ENCODE data around the gene TMOD2.

Gene TMOD2

DNA sequence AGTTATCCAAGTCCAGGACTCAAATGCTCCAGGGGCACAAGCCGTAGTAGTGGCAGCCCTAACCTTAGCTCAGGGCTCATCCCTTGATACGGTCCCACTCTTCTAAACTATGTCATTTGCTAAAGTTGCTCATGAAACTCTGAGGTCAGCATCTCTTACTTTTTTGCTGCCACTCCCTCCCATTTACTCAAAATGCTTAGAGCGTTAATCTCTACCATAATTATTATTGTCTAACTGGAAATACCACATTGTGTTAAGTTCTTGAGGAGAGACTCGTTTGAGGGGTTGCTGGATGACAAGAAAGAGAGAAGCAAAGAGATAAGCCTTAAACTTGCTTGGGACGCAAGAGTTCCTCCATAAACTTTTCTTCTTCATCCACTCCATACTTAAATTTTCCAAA lies 51.2 kb downstream of the TMOD2 start:
- TF ChIP-seq TEAD4 (IDR thresholded peaks at IDR 0.05) (no peak), YY1 (IDR thresholded peaks at IDR 0.05; ENCODE audit: low read depth) (no peak), EGR1 (IDR thresholded peaks at IDR 0.05) (no peak)
- TF ChIP-seq, protein P1, sequence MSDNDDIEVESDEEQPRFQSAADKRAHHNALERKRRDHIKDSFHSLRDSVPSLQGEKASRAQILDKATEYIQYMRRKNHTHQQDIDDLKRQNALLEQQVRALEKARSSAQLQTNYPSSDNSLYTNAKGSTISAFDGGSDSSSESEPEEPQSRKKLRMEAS (IDR thresholded peaks at IDR 0.05): no peak

DNA sequence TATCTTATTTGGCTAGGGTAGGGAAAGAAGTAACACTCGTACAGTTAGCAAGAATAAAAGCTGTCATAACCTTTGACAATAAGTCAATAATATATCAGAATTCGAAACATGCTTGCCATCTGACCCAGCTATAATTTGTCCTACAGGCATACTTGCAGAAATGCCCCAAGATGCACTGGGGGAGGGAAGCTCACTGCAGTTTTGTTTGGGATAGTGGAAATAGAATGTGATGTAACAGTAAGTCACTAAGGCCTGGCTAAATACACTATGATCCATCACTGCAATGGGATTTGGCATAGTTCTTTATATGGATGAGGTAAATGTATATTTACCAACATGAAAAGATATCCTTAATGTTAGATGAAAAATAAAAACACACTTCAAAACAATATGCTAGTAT lies 52.6 kb downstream of the TMOD2 start:
- TF ChIP-seq TEAD4 (IDR thresholded peaks at IDR 0.05): no peak
- no peak for TF ChIP-seq YY1 (IDR thresholded peaks at IDR 0.05; ENCODE audit: low read depth)
- TF ChIP-seq CEBPB (IDR thresholded peaks at IDR 0.05): no peak
- TF ChIP-seq, protein P2, sequence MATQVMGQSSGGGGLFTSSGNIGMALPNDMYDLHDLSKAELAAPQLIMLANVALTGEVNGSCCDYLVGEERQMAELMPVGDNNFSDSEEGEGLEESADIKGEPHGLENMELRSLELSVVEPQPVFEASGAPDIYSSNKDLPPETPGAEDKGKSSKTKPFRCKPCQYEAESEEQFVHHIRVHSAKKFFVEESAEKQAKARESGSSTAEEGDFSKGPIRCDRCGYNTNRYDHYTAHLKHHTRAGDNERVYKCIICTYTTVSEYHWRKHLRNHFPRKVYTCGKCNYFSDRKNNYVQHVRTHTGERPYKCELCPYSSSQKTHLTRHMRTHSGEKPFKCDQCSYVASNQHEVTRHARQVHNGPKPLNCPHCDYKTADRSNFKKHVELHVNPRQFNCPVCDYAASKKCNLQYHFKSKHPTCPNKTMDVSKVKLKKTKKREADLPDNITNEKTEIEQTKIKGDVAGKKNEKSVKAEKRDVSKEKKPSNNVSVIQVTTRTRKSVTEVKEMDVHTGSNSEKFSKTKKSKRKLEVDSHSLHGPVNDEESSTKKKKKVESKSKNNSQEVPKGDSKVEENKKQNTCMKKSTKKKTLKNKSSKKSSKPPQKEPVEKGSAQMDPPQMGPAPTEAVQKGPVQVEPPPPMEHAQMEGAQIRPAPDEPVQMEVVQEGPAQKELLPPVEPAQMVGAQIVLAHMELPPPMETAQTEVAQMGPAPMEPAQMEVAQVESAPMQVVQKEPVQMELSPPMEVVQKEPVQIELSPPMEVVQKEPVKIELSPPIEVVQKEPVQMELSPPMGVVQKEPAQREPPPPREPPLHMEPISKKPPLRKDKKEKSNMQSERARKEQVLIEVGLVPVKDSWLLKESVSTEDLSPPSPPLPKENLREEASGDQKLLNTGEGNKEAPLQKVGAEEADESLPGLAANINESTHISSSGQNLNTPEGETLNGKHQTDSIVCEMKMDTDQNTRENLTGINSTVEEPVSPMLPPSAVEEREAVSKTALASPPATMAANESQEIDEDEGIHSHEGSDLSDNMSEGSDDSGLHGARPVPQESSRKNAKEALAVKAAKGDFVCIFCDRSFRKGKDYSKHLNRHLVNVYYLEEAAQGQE (IDR thresholded peaks at IDR 0.05; ENCODE audit: low read depth): no peak
- no peak for TF ChIP-seq TCF12 (IDR thresholded peaks at IDR 0.05; ENCODE audit: low read depth)
- no peak for TF ChIP-seq TAF1 (IDR thresholded peaks at IDR 0.05; ENCODE audit: low read depth)
- TF ChIP-seq NFIC (IDR thresholded peaks at IDR 0.05): no peak

DNA sequence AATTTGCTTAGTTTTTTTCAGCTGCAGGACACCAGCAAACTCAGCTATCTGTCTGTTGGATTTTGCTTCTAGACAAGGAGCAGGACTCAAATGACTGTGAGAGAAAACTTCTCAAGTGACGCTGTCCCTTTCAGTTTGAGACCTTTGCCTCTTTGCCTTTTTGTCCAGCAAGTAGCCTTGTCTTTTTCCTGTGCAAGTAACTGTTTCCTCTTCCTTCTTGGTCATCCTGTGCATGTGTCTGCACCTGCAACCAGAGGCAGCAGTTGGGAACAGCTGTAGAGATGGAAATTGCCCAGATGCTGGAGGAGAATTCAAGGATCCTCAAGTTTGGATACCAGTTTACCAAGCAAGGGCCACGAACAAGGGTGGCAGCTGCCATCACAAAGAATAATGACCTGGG lies 54.7 kb downstream of the TMOD2 start:
- TF ChIP-seq, protein P3, sequence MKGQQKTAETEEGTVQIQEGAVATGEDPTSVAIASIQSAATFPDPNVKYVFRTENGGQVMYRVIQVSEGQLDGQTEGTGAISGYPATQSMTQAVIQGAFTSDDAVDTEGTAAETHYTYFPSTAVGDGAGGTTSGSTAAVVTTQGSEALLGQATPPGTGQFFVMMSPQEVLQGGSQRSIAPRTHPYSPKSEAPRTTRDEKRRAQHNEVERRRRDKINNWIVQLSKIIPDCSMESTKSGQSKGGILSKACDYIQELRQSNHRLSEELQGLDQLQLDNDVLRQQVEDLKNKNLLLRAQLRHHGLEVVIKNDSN (IDR thresholded peaks at IDR 0.05): no peak
- TF ChIP-seq, protein P2 (IDR thresholded peaks at IDR 0.05; ENCODE audit: low read depth): no peak

DNA sequence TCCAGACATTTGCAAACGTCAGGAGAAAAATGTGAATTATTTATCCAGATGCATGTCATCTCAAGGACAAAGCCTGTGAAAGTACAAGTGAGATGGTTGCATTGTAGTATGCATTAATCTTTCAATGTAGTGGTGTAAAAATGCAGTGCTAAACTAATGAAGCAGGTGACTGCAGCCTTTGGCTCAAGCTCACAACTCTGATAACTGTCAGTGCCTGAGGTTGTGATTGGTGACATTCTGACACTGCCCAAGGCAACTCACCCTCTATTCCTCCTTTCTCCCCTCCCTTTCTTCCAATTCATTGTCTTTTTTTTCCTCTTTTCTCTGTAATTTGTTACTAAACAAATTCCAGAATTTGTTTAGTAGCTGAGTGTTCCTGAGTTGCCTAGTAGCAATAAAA lies 58.1 kb downstream of the TMOD2 start:
- TF ChIP-seq, protein P3 (IDR thresholded peaks at IDR 0.05): no peak
- TF ChIP-seq TAF1 (IDR thresholded peaks at IDR 0.05; ENCODE audit: low read depth) (no peak), CEBPB (IDR thresholded peaks at IDR 0.05) (no peak), TCF12 (IDR thresholded peaks at IDR 0.05; ENCODE audit: low read depth) (no peak), CREB1 (IDR thresholded peaks at IDR 0.05; ENCODE audit: low read depth) (no peak), NFIC (IDR thresholded peaks at IDR 0.05) (no peak), YY1 (IDR thresholded peaks at IDR 0.05; ENCODE audit: low read depth) (no peak), TEAD4 (IDR thresholded peaks at IDR 0.05) (no peak), ZBTB7A (IDR thresholded peaks at IDR 0.05; ENCODE audit: low read depth) (no peak), FOXM1 (IDR thresholded peaks at IDR 0.05; ENCODE audit: borderline replicate concordance, low read depth) (no peak), RAD21 (IDR thresholded peaks at IDR 0.05; ENCODE audit: low read depth) (no peak), EGR1 (IDR thresholded peaks at IDR 0.05) (no peak), EP300 (IDR thresholded peaks at IDR 0.05; ENCODE audit: borderline replicate concordance) (no peak)
- TF ChIP-seq, protein P1 (IDR thresholded peaks at IDR 0.05): no peak
- TF ChIP-seq, protein P2 (IDR thresholded peaks at IDR 0.05; ENCODE audit: low read depth): no peak

GRCh38 chr15:51812598-51812997 lies 61.2 kb downstream of the TMOD2 start:
- no peak for TF ChIP-seq TAF1 (IDR thresholded peaks at IDR 0.05; ENCODE audit: low read depth)
- no peak for TF ChIP-seq FOXM1 (IDR thresholded peaks at IDR 0.05; ENCODE audit: borderline replicate concordance, low read depth)
- TF ChIP-seq YY1 (IDR thresholded peaks at IDR 0.05; ENCODE audit: low read depth): no peak
- TF ChIP-seq, protein P2 (IDR thresholded peaks at IDR 0.05; ENCODE audit: low read depth): no peak
- TF ChIP-seq, protein P3 (IDR thresholded peaks at IDR 0.05): no peak
- TF ChIP-seq, protein P1 (IDR thresholded peaks at IDR 0.05): no peak
- TF ChIP-seq RAD21 (IDR thresholded peaks at IDR 0.05; ENCODE audit: low read depth): no peak
- TF ChIP-seq EGR1 (IDR thresholded peaks at IDR 0.05): no peak
- TF ChIP-seq TEAD4 (IDR thresholded peaks at IDR 0.05): no peak

Measured in Ishikawa (cell line).